GM12878 (cell line): ENCODE measurements around the gene CCBE1. TPM values are rescaled to one million over a fixed set of nuclear protein-coding genes. Genes with fewer than 3 reads are reported as not detected.

Experiments
- ATAC-seq: fragments of 200-7000 bp; cut with Tn5 transposase; 3 replicates; pipeline ENCODE4 v1.9.1; 2020; ENCODE audit warnings: mild to moderate bottlenecking, moderate library complexity
- BruUV-seq: library from RNA; stranded (reverse); fragments of 400-500 nt; replicated peaks from 2 replicates; lab custom pipeline; 2021; lab: Mats Ljungman, UMichigan
- CTCF ChIA-PET: fragments of 300-600 bp; sonication (Branson Sonifier 250); formaldehyde crosslinking; extraction: SDS; loops from one replicate; lab custom pipeline; 2021; ENCODE audit warnings: inconsistent platforms; lab: Yijun Ruan, JAX
- POLR2A ChIA-PET: fragments of 350-600 bp; formaldehyde crosslinking; extraction: SDS; loops from one replicate; lab custom pipeline; 2021; ENCODE audit warnings: inconsistent platforms; lab: Charles Lee
- RAD21 ChIA-PET: fragments of 300-600 bp; sonication (Branson Sonifier 250); formaldehyde crosslinking; loops from one replicate; lab custom pipeline; 2023; ENCODE audit warnings: antibody characterized with exemption; ENCODE audit not compliant: unreplicated experiment; lab: Charles Lee
- SMC1A ChIA-PET: fragments of 300-600 bp; sonication (Branson Sonifier 250); formaldehyde crosslinking; loops from one replicate; lab custom pipeline; 2023; ENCODE audit not compliant: unreplicated experiment, uncharacterized antibody; lab: Charles Lee
- DNase-seq: peaks from one replicate; pipeline ENCODE4 v3.0.0-alpha.2; 2011; ENCODE audit warnings: low read depth, low spot score
- FAIRE-seq: peaks from 3 replicates; lab custom pipeline; 2011; peaks lifted over from hg19 to GRCh38; lab: Jason Lieb, UNC
- H2AFZ ChIP-seq: 2 replicates; pipeline ENCODE4 v1.6.0; 2011; ENCODE audit warnings: low read depth, low read length, control low read depth; ENCODE audit not compliant: control insufficient read depth
- H3K27ac ChIP-seq: 2 replicates; pipeline ENCODE4 v1.5.1; 2011; ENCODE audit warnings: control low read depth; ENCODE audit not compliant: control insufficient read depth, insufficient read depth
- H3K27me3 ChIP-seq, 2 experiments: replicated peaks in 1 of 2; 2 replicates each; pipeline versions ENCODE4 v1.6.0 to v1.6.1; 2011; ENCODE audit warnings: low read length in 1 of 2; ENCODE audit not compliant: control insufficient read depth in 2 of 2, insufficient read depth in 2 of 2
- H3K36me3 ChIP-seq, 2 experiments: 2 replicates each; pipeline ENCODE4 v1.5.1; 2011; ENCODE audit warnings: low read length in 1 of 2; ENCODE audit not compliant: control insufficient read depth in 2 of 2, insufficient read depth in 2 of 2
- H3K4me1 ChIP-seq: 2 replicates; pipeline ENCODE4 v1.6.1; 2011; ENCODE audit warnings: mild to moderate bottlenecking, low read length, moderate library complexity, mixed read lengths; ENCODE audit not compliant: control insufficient read depth, insufficient read depth
- H3K4me2 ChIP-seq: 2 replicates; pipeline ENCODE4 v1.6.0; 2011; ENCODE audit warnings: control low read depth; ENCODE audit not compliant: control insufficient read depth, insufficient read depth
- H3K4me3 ChIP-seq: fragments of 200-600 bp; sonication (generic); 2 replicates; pipeline ENCODE4 v1.5.1; 2016
- H3K79me2 ChIP-seq: 2 replicates; pipeline ENCODE4 v1.6.0; 2011; ENCODE audit warnings: low read length; ENCODE audit not compliant: control insufficient read depth, insufficient read depth
- H3K9ac ChIP-seq: 2 replicates; pipeline ENCODE4 v1.8.0; 2011; ENCODE audit warnings: low read length, control low read depth, mixed read lengths; ENCODE audit not compliant: control insufficient read depth, insufficient read depth
- H3K9me3 ChIP-seq: replicated peaks from 3 replicates; pipeline ENCODE4 v1.5.1; 2011; ENCODE audit warnings: mild to moderate bottlenecking, low read length; ENCODE audit not compliant: control insufficient read depth, insufficient read depth
- H4K20me1 ChIP-seq: 2 replicates; pipeline ENCODE4 v1.6.0; 2011; ENCODE audit not compliant: control insufficient read depth, insufficient read depth
- ATF7 ChIP-seq: fragments of 450-650 bp; IDR thresholded peaks from 2 replicates; pipeline ENCODE4 v1.6.1; 2016; ENCODE audit warnings: low read depth, mild to moderate bottlenecking
- EZH2 ChIP-seq: IDR thresholded peaks from 2 replicates; pipeline ENCODE4 v1.6.1; 2012; ENCODE audit warnings: low read depth, mild to moderate bottlenecking, control low read depth, inconsistent platforms, low read length, borderline replicate concordance; ENCODE audit not compliant: control insufficient read depth
- HDGF ChIP-seq: fragments of 450-650 bp; IDR thresholded peaks from 2 replicates; pipeline ENCODE4 v1.6.1; 2016; ENCODE audit warnings: antibody characterized with exemption
- JUNB ChIP-seq: IDR thresholded peaks from 2 replicates; pipeline ENCODE4 v1.6.1; 2016; ENCODE audit warnings: antibody characterized with exemption, mild to moderate bottlenecking
- KLF5 ChIP-seq: fragments of 450-650 bp; IDR thresholded peaks from 2 replicates; pipeline ENCODE4 v1.6.1; 2014; ENCODE audit warnings: mild to moderate bottlenecking; ENCODE audit not compliant: partially characterized antibody
- LARP7 ChIP-seq: fragments of 450-650 bp; IDR thresholded peaks from 2 replicates; pipeline ENCODE4 v1.6.1; 2017; ENCODE audit warnings: mild to moderate bottlenecking
- NR2C2 ChIP-seq: IDR thresholded peaks from 2 replicates; pipeline ENCODE4 v1.6.1; 2011; ENCODE audit warnings: borderline replicate concordance, low read depth; ENCODE audit not compliant: control insufficient read depth, insufficient read length
- RAD51 ChIP-seq: fragments of 450-650 bp; IDR thresholded peaks from 2 replicates; pipeline ENCODE4 v1.6.1; 2016; ENCODE audit warnings: moderate library complexity, mild to moderate bottlenecking, inconsistent platforms
- SIX5 ChIP-seq: IDR thresholded peaks from 2 replicates; pipeline ENCODE4 v1.6.1; 2011; ENCODE audit warnings: mild to moderate bottlenecking, low read depth, low read length, moderate library complexity; ENCODE audit not compliant: severe bottlenecking
- SREBF2 ChIP-seq: IDR thresholded peaks from 2 replicates; pipeline ENCODE4 v1.6.1; 2012; ENCODE audit warnings: mild to moderate bottlenecking, low read length
- ZNF207 ChIP-seq: fragments of 450-650 bp; IDR thresholded peaks from 2 replicates; pipeline ENCODE4 v1.6.1; 2014; ENCODE audit warnings: antibody characterized with exemption, mild to moderate bottlenecking, borderline replicate concordance
- WGBS: methylation state at CpG from one replicate; pipeline ENCODE4 v1.1.6; 2016; ENCODE audit warnings: low lambda C conversion rate; ENCODE audit not compliant: insufficient replicate concordance, insufficient coverage; ENCODE audit errors: missing lambda C conversion rate; 5-methylcytosine and 5-hydroxymethylcytosine counted together
- in situ Hi-C: fragments of 300-500 bp; cut with MboI; formaldehyde crosslinking; loops from 9 replicates; pipeline ENCODE4 v1.14.3; 2018; ENCODE audit warnings: mixed read lengths
- intact Hi-C: fragments of 100-400 bp; cut with micrococcal nuclease; formaldehyde crosslinking; loops from one replicate; pipeline ENCODE4 v1.14.2; 2022; ENCODE audit not compliant: unreplicated experiment
- polyA plus RNA-seq, 11 experiments: library from polyadenylated mRNA; depleted of rRNA in 4 of 11; unstranded in 6 of 11; stranded (reverse) in 5 of 11; fragments of >200 nt; fragmentation: Nextera tagmentation in 4 of 11; fragmentation: Illumina TruSeq in 1 of 11; extraction: Ambion mirVana in 4 of 11; extraction: Trizol in 1 of 11; gene quantifications; 1 replicate in 1 of 11; 2 replicates in 10 of 11; pipeline versions ENCODE4 v1.2.1 to v1.2.3, GENCODE V29; 2011 to 2016; ENCODE audit warnings: inconsistent platforms in 2 of 11, missing spikeins in 2 of 11, low read depth in 1 of 11
- total RNA-seq, 4 experiments: library from RNA; depleted of rRNA in 3 of 4; stranded (reverse); fragments of >200 nt in 3 of 4; fragmentation: Illumina TruSeq in 1 of 4; extraction: Trizol in 1 of 4; gene quantifications; 2 replicates each; pipeline versions ENCODE4 v1.2.1 to v1.2.3, GENCODE V29; 2013 to 2021
- TF ChIP-seq, protein P1 (sequence below): fragments of 450-650 bp; formaldehyde crosslinking; IDR thresholded peaks from 2 replicates; pipeline ENCODE4 v1.4.0; 2022; ENCODE audit warnings: mild to moderate bottlenecking, moderate library complexity

Gene CCBE1
- total and polyA plus RNA-seq, 10 of the 15 experiments (the other 5 are each of a cell fraction or from before 2014, with no cell fraction given), result 0.03 to 0.49 (median 0.04) TPM; not detected in 7

DNA sequence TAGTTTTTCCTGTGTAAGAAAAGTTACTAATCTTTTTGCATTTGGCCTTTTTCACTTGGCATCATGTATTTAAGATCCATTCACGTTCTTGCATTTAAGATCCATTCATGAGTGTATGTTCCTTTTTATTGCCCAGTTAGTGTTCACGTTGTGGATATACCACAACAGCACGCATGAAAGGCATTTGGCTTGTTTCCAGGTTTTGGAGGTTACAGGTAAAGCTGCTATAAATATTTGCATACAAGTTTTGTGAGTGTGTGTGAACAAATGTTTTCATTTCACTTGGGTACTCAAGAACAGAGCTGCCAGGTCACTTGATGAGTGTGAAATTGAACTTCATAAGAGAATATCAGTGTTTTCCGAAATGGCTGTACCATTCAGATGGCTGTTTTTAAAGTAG lies 121.2 kb downstream of the CCBE1 start:
- Histone ChIP-seq H3K79me2 (no peaks in the 10 kb centered on the region), H3K9me3 (no peaks in the 10 kb centered on the region; the same call in 2 of the 3 replicates), H3K9ac (no peak overlapping the region), H3K36me3 (no peaks in the 10 kb centered on the region), H3K27me3 (no peaks in the 10 kb centered on the region; a peak in 1 of 4 replicates), H2AFZ (no peak overlapping the region), H3K27ac (no peak overlapping the region), H3K4me2 (no peak overlapping the region), H3K4me1 (no peaks in the 10 kb centered on the region), H4K20me1 (no peaks in the 10 kb centered on the region), H3K4me3 (no peak overlapping the region)
- RAD21 ChIA-PET, result no interaction called here
- WGBS, result 19% methylated on average over 4 of the region's 4 CpGs
- FAIRE-seq (no peak), DNase-seq (no peak), ATAC-seq (no peak)
- no TSS peak for BruUV-seq
- POLR2A ChIA-PET, result no interaction called here
- in situ Hi-C loops, result no loop called here
- SMC1A ChIA-PET, result no interaction called here
- TF ChIP-seq KLF5 (no peak), ZNF207 (no peak), EZH2 (no peak), ATF7 (no peak), LARP7 (no peak), JUNB (no peak), SREBF2 (no peak), HDGF (no peak), SIX5 (no peak), NR2C2 (no peak), RAD51 (no peak)
- TF ChIP-seq, protein P1, sequence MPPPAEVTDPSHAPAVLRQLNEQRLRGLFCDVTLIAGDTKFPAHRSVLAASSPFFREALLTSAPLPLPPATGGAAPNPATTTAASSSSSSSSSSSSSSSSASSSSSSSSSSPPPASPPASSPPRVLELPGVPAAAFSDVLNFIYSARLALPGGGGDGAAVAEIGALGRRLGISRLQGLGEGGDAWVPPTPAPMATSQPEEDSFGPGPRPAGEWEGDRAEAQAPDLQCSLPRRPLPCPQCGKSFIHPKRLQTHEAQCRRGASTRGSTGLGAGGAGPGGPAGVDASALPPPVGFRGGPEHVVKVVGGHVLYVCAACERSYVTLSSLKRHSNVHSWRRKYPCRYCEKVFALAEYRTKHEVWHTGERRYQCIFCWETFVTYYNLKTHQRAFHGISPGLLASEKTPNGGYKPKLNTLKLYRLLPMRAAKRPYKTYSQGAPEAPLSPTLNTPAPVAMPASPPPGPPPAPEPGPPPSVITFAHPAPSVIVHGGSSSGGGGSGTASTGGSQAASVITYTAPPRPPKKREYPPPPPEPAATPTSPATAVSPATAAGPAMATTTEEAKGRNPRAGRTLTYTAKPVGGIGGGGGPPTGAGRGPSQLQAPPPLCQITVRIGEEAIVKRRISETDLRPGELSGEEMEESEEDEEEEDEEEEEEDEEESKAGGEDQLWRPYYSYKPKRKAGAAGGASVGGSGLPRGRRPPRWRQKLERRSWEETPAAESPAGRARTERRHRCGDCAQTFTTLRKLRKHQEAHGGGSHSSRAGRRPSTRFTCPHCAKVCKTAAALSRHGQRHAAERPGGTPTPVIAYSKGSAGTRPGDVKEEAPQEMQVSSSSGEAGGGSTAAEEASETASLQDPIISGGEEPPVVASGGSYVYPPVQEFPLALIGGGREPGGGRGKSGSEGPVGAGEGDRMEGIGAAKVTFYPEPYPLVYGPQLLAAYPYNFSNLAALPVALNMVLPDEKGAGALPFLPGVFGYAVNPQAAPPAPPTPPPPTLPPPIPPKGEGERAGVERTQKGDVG (CRISPR knock-in tag), result no peak
- CTCF ChIA-PET, result interaction anchor here (0.6 to 1.5 kb wide), 2 partner anchors 55 to 853 kb away, joined by 3 to 5 read pairs; no protein-coding TSS in a partner anchor
- intact Hi-C loops, result no loop called here
